SK-N-SH treated with all-trans-retinoic acid at 6 μM for 48 hours (cell line): ENCODE data around the gene ZNF319.

Source experiments
- ARNTL ChIP-seq: fragments of 450-650 bp; formaldehyde crosslinking; IDR thresholded peaks from 2 replicates; pipeline ENCODE4 v1.5.0; 2020; ENCODE audit warnings: low read depth, mild to moderate bottlenecking, moderate library complexity, borderline replicate concordance
- BACH2 ChIP-seq: fragments of 250-450 bp; sonication (Bioruptor Pico); IDR thresholded peaks from 2 replicates; pipeline ENCODE4 v1.9.0; 2021; ENCODE audit warnings: mild to moderate bottlenecking, borderline replicate concordance
- ESRRG ChIP-seq: fragments of 250-450 bp; sonication (Bioruptor Pico); IDR thresholded peaks from 2 replicates; pipeline ENCODE4 v1.6.1; 2021; ENCODE audit warnings: mild to moderate bottlenecking
- GLIS3 ChIP-seq: fragments of 250-450 bp; sonication (Bioruptor Pico); IDR thresholded peaks from 2 replicates; pipeline ENCODE4 v1.5.0; 2020; ENCODE audit warnings: mild to moderate bottlenecking, moderate library complexity
- ISL1 ChIP-seq: fragments of 250-450 bp; sonication (Bioruptor Pico); IDR thresholded peaks from 2 replicates; pipeline ENCODE4 v2.1.2; 2022; ENCODE audit warnings: mild to moderate bottlenecking, moderate library complexity
- OSR1 ChIP-seq: fragments of 250-450 bp; sonication (Bioruptor Pico); IDR thresholded peaks from 2 replicates; pipeline ENCODE4 v1.8.0; 2022; ENCODE audit warnings: moderate library complexity, mild to moderate bottlenecking, inconsistent platforms
- SNAI2 ChIP-seq: fragments of 250-450 bp; sonication (Bioruptor Pico); IDR thresholded peaks from 2 replicates; pipeline ENCODE4 v1.5.0; 2020; ENCODE audit warnings: mild to moderate bottlenecking, moderate library complexity
- TOX ChIP-seq: fragments of 250-450 bp; sonication (Bioruptor Pico); IDR thresholded peaks from 2 replicates; pipeline ENCODE4 v1.8.0; 2021; ENCODE audit warnings: mild to moderate bottlenecking, moderate library complexity, borderline replicate concordance
- ZC3H10 ChIP-seq: fragments of 250-450 bp; sonication (Bioruptor Pico); IDR thresholded peaks from 2 replicates; pipeline ENCODE4 v1.5.1; 2021; ENCODE audit warnings: mild to moderate bottlenecking, moderate library complexity
- ZFP30 ChIP-seq: fragments of 450-650 bp; formaldehyde crosslinking; IDR thresholded peaks from 2 replicates; pipeline ENCODE4 v1.5.0; 2022; ENCODE audit warnings: mild to moderate bottlenecking, moderate library complexity
- ZNF8 ChIP-seq: fragments of 450-650 bp; formaldehyde crosslinking; IDR thresholded peaks from 2 replicates; pipeline ENCODE4 v1.5.0; 2020; ENCODE audit warnings: mild to moderate bottlenecking, moderate library complexity
- TF ChIP-seq, protein P1 (sequence below): fragments of 250-450 bp; sonication (Bioruptor Pico); IDR thresholded peaks from 2 replicates; pipeline ENCODE4 v1.5.1; 2021; ENCODE audit warnings: mild to moderate bottlenecking, moderate library complexity
- TF ChIP-seq, protein P2 (sequence below): fragments of 250-450 bp; sonication (Bioruptor Pico); IDR thresholded peaks from 2 replicates; pipeline ENCODE4 v1.5.0; 2020; ENCODE audit warnings: mild to moderate bottlenecking, moderate library complexity
- TF ChIP-seq, protein P3 (sequence below): fragments of 250-450 bp; sonication (Bioruptor Pico); IDR thresholded peaks from 2 replicates; pipeline ENCODE4 v1.5.1; 2020; ENCODE audit warnings: low read depth, mild to moderate bottlenecking, moderate library complexity

DNA sequence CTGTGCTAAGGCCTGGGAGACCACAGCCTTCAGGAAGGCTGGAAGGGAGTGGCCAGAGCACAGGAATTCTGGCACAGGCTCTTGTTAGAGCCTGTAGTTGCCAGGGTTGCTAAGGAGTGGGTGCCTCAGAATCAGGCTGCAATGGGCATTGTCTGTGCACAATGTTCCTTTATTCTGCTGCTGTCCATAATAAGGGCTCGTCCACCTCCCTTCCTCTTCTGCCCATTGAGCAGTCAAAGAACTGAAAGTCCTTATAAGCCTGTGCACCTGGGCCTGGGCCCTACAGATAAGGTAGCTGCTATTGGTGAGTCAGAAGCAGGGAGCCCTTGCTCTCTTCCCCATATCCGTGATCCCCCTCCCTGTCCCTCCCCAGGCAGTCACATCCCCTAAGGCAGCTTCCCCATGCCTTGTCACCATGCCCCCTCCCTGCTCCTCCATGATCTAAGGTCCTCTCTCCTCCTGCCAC, 24.1 kb downstream of the ZNF319 start:
- TF ChIP-seq BACH2 (CRISPR knock-in tag): no peak
- no peak for TF ChIP-seq ARNTL (CRISPR knock-in tag)
- TF ChIP-seq, protein P1, sequence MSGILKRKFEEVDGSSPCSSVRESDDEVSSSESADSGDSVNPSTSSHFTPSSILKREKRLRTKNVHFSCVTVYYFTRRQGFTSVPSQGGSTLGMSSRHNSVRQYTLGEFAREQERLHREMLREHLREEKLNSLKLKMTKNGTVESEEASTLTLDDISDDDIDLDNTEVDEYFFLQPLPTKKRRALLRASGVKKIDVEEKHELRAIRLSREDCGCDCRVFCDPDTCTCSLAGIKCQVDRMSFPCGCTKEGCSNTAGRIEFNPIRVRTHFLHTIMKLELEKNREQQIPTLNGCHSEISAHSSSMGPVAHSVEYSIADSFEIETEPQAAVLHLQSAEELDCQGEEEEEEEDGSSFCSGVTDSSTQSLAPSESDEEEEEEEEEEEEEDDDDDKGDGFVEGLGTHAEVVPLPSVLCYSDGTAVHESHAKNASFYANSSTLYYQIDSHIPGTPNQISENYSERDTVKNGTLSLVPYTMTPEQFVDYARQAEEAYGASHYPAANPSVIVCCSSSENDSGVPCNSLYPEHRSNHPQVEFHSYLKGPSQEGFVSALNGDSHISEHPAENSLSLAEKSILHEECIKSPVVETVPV (CRISPR knock-in tag): no peak
- TF ChIP-seq TOX (CRISPR knock-in tag): no peak
- TF ChIP-seq ZNF8 (CRISPR knock-in tag): no peak
- TF ChIP-seq GLIS3 (CRISPR knock-in tag): no peak
- TF ChIP-seq, protein P2, sequence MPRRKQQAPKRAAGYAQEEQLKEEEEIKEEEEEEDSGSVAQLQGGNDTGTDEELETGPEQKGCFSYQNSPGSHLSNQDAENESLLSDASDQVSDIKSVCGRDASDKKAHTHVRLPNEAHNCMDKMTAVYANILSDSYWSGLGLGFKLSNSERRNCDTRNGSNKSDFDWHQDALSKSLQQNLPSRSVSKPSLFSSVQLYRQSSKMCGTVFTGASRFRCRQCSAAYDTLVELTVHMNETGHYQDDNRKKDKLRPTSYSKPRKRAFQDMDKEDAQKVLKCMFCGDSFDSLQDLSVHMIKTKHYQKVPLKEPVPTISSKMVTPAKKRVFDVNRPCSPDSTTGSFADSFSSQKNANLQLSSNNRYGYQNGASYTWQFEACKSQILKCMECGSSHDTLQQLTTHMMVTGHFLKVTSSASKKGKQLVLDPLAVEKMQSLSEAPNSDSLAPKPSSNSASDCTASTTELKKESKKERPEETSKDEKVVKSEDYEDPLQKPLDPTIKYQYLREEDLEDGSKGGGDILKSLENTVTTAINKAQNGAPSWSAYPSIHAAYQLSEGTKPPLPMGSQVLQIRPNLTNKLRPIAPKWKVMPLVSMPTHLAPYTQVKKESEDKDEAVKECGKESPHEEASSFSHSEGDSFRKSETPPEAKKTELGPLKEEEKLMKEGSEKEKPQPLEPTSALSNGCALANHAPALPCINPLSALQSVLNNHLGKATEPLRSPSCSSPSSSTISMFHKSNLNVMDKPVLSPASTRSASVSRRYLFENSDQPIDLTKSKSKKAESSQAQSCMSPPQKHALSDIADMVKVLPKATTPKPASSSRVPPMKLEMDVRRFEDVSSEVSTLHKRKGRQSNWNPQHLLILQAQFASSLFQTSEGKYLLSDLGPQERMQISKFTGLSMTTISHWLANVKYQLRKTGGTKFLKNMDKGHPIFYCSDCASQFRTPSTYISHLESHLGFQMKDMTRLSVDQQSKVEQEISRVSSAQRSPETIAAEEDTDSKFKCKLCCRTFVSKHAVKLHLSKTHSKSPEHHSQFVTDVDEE (CRISPR knock-in tag): no peak
- TF ChIP-seq, protein P3, sequence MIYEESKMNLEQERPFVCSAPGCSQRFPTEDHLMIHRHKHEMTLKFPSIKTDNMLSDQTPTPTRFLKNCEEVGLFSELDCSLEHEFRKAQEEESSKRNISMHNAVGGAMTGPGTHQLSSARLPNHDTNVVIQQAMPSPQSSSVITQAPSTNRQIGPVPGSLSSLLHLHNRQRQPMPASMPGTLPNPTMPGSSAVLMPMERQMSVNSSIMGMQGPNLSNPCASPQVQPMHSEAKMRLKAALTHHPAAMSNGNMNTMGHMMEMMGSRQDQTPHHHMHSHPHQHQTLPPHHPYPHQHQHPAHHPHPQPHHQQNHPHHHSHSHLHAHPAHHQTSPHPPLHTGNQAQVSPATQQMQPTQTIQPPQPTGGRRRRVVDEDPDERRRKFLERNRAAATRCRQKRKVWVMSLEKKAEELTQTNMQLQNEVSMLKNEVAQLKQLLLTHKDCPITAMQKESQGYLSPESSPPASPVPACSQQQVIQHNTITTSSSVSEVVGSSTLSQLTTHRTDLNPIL (CRISPR knock-in tag): no peak
- TF ChIP-seq ZFP30 (CRISPR knock-in tag): no peak
- TF ChIP-seq ZC3H10 (CRISPR knock-in tag): no peak
- no peak for TF ChIP-seq ESRRG
- TF ChIP-seq SNAI2 (CRISPR knock-in tag): no peak
- no peak for TF ChIP-seq ISL1 (CRISPR knock-in tag)
- no peak for TF ChIP-seq OSR1
